ENCODE data around the gene NF2.

- TF ChIP-seq YY1 (IDR thresholded peaks at IDR 0.05; ENCODE audit: insufficient read depth, insufficient read length) (no peak), SUZ12 (IDR thresholded peaks at IDR 0.05; ENCODE audit: extremely low read depth, insufficient read depth, insufficient read length) (no peak)
Observed at GRCh38 chr22:29584975-29585374, 18.5 kb upstream of the NF2 start.

Measured in NT2/D1 (cell line).